ENCODE data around the gene WDR35. TPM values are rescaled to one million over a fixed set of nuclear protein-coding genes. Genes with fewer than 3 reads are reported as not detected.

Gene WDR35
- total and polyA plus RNA-seq, 2 donors (not counting 3 experiments of a cell fraction or from before 2014, with no cell fraction given) = 3.6 to 8.0 TPM

- no peak overlapping the region for H2AFZ ChIP-seq (ENCODE audit: low read depth, low read length)
- H4K20me1 ChIP-seq (replicated peaks; ENCODE audit: control insufficient read depth, extremely low read depth, insufficient read depth, low read length) = no peaks in the 10 kb centered on the region
- dilution Hi-C loops (cut with MboI; ENCODE audit: extremely low pct_ligation_motif_present, low sequenced_read_pairs) (no loop called here), intact Hi-C loops (cut with micrococcal nuclease) (loop anchor here (2.0 kb wide), 1 partner anchor 86 kb away; no protein-coding TSS in a partner anchor)
- ChIA-PET CTCF (interaction anchor here (1.1 to 3.4 kb wide), 5 partner anchors 9 to 49 kb away, joined by 3 to 14 read pairs (median 4); no protein-coding TSS in a partner anchor), POLR2A (interaction anchor here (1.3 kb wide), 1 partner anchor 87 kb away, joined by 3 read pairs; the partner anchor contains the start of gene TTC32)
- no peaks in the 10 kb centered on the region for H3K36me3 ChIP-seq (ENCODE audit: control insufficient read depth in 2 of 2, extremely low read depth in 1 of 2, insufficient read depth in 2 of 2, low read length in 2 of 2)
- no peak overlapping the region for H3K9ac ChIP-seq (replicated peaks; ENCODE audit: extremely low read depth, insufficient read depth, low read length)
- H3K27ac ChIP-seq (ENCODE audit: insufficient read depth, low read depth, low read length) = no peak overlapping the region
- peak overlapping the region; percentile 77 for H3K4me2 ChIP-seq (ENCODE audit: insufficient read depth, low read length)
- DNase-seq (ENCODE audit: low read depth, low spot score) (no peak), FAIRE-seq (no peak)
- H3K9me3 ChIP-seq (replicated peaks; ENCODE audit: control insufficient read depth, insufficient read depth, low read length) = no peaks in the 10 kb centered on the region
- no TSS peak for BruUV-seq (replicated peaks)
- no peaks in the 10 kb centered on the region for H3K9me1 ChIP-seq (replicated peaks; ENCODE audit: control insufficient read depth, extremely low read depth, insufficient read depth, low read length)
- H3K79me2 ChIP-seq (ENCODE audit: control insufficient read depth, insufficient read depth, low read length) = peaks cover 8% of the 10 kb centered on the region
- peaks cover 13% of the 10 kb centered on the region for H3K4me1 ChIP-seq (ENCODE audit: control insufficient read depth, extremely low read depth, insufficient read depth, low read length)
- TF ChIP-seq GATA2 (IDR thresholded peaks at IDR 0.05; ENCODE audit: insufficient read depth, insufficient read length, low read depth, low read length) (peak; percentile 44), POLR2AphosphoS5 (IDR thresholded peaks at IDR 0.05; ENCODE audit: insufficient read depth, low read depth, low read length) (no peak)
- H3K27me3 ChIP-seq (ENCODE audit: control insufficient read depth in 2 of 2, insufficient read depth in 2 of 2, low read length in 2 of 2) = no peaks in the 10 kb centered on the region
- H3K4me3 ChIP-seq (replicated peaks in 1 of 3; ENCODE audit: insufficient read depth in 1 of 3, low read depth in 1 of 3, low read length in 3 of 3) = peak overlapping the region in 2 of 3 experiments; percentile 31 to 74
Measured at GRCh38 chr2:19988600-19988999, 1.3 kb downstream of the WDR35 start.

- H4K20me1 ChIP-seq (replicated peaks; ENCODE audit: control insufficient read depth, extremely low read depth, insufficient read depth, low read length) = no peaks in the 10 kb centered on the region
- H3K27me3 ChIP-seq (ENCODE audit: control insufficient read depth in 2 of 2, insufficient read depth in 2 of 2, low read length in 2 of 2) = no peaks in the 10 kb centered on the region
- intact Hi-C loops (cut with micrococcal nuclease) = loop anchor here (2.0 kb wide), 1 partner anchor 85 kb away; no protein-coding TSS in a partner anchor
- H3K9me3 ChIP-seq (replicated peaks; ENCODE audit: control insufficient read depth, insufficient read depth, low read length) = no peaks in the 10 kb centered on the region
- DNase-seq (ENCODE audit: low read depth, low spot score) = no peak
- TF ChIP-seq CTCF (IDR thresholded peaks at IDR 0.05; ENCODE audit: extremely low read depth in 1 of 2, insufficient read depth in 1 of 2, low read depth in 1 of 2, low read length in 2 of 2) (no peak), MAX (IDR thresholded peaks at IDR 0.05; ENCODE audit: insufficient read depth, insufficient read length) (no peak), JUN (IDR thresholded peaks at IDR 0.05; ENCODE audit: borderline replicate concordance, insufficient read depth, insufficient read length, low read depth) (no peak), MYC (IDR thresholded peaks at IDR 0.05; ENCODE audit: low read depth, low read length) (no peak), POLR2A (IDR thresholded peaks at IDR 0.05; ENCODE audit: low read depth, low read length) (no peak), FOS (IDR thresholded peaks at IDR 0.05; ENCODE audit: borderline replicate concordance, insufficient read depth, low read length) (no peak), POLR2AphosphoS5 (IDR thresholded peaks at IDR 0.05; ENCODE audit: insufficient read depth, low read depth, low read length) (no peak), EZH2 (IDR thresholded peaks at IDR 0.05; ENCODE audit: borderline replicate concordance, low read depth, low read length, severe bottlenecking) (no peak), GATA2 (IDR thresholded peaks at IDR 0.05; ENCODE audit: insufficient read depth, insufficient read length, low read depth, low read length) (no peak)
- H3K36me3 ChIP-seq (ENCODE audit: control insufficient read depth in 2 of 2, extremely low read depth in 1 of 2, insufficient read depth in 2 of 2, low read length in 2 of 2) = no peaks in the 10 kb centered on the region
- dilution Hi-C loops (cut with MboI; ENCODE audit: extremely low pct_ligation_motif_present, low sequenced_read_pairs) = no loop called here
- H3K9ac ChIP-seq (replicated peaks; ENCODE audit: extremely low read depth, insufficient read depth, low read length) = no peak overlapping the region
- H3K79me2 ChIP-seq (ENCODE audit: control insufficient read depth, insufficient read depth, low read length) = peaks cover 10% of the 10 kb centered on the region
- H3K9me1 ChIP-seq (replicated peaks; ENCODE audit: control insufficient read depth, extremely low read depth, insufficient read depth, low read length) = no peaks in the 10 kb centered on the region
- no peak overlapping the region for H3K4me3 ChIP-seq (replicated peaks in 1 of 3; ENCODE audit: insufficient read depth in 1 of 3, low read depth in 1 of 3, low read length in 3 of 3)
- CTCF ChIA-PET = interaction anchor here (0.6 to 3.4 kb wide), 7 partner anchors 8 to 73 kb away, joined by 3 to 14 read pairs (median 4); no protein-coding TSS in a partner anchor
- peaks cover 14% of the 10 kb centered on the region for H3K4me1 ChIP-seq (ENCODE audit: control insufficient read depth, extremely low read depth, insufficient read depth, low read length)
- no peak overlapping the region for H3K27ac ChIP-seq (ENCODE audit: insufficient read depth, low read depth, low read length)
- FAIRE-seq = no peak
- H3K4me2 ChIP-seq (ENCODE audit: insufficient read depth, low read length) = no peak overlapping the region
- POLR2A ChIA-PET = no interaction called here
- no peak overlapping the region for H2AFZ ChIP-seq (ENCODE audit: low read depth, low read length)
- BruUV-seq (replicated peaks) = no TSS peak
Measured at GRCh38 chr2:19987936-19988335, 2.0 kb downstream of the WDR35 start.
